Stimulated activated memory B cell treated with anti-CD40 and anti-IgM and Interleukin-4, amounts not matched to agents 10 μg/mL and 1 μg/mL and 100 μg/mL, for 72 hours (primary cell): ENCODE data around the gene ABCA8.

ENCODE experiments used
- ATAC-seq: fragments of 150-1000 bp; cut with Tn5 transposase; 2 replicates; pipeline ENCODE4 v1.10.0; 2021
- H3K27ac Mint-ChIP-seq: one replicate; pipeline ENCODE4 v1.8.0; 2022; ENCODE audit warnings: mild to moderate bottlenecking, mixed read lengths
- H3K27me3 Mint-ChIP-seq: one replicate; pipeline ENCODE4 v1.8.0; 2022; ENCODE audit warnings: mixed read lengths
- H3K36me3 Mint-ChIP-seq: one replicate; pipeline ENCODE4 v1.8.0; 2022; ENCODE audit warnings: mixed read lengths
- H3K4me1 Mint-ChIP-seq: one replicate; pipeline ENCODE4 v1.8.0; 2022; ENCODE audit warnings: mixed read lengths
- H3K4me3 Mint-ChIP-seq: one replicate; pipeline ENCODE4 v1.8.0; 2022; ENCODE audit warnings: mild to moderate bottlenecking, moderate library complexity, mixed read lengths
- H3K9me3 Mint-ChIP-seq: one replicate; pipeline ENCODE4 v1.8.0; 2022; ENCODE audit warnings: mixed read lengths

ABCA8 gene

DNA sequence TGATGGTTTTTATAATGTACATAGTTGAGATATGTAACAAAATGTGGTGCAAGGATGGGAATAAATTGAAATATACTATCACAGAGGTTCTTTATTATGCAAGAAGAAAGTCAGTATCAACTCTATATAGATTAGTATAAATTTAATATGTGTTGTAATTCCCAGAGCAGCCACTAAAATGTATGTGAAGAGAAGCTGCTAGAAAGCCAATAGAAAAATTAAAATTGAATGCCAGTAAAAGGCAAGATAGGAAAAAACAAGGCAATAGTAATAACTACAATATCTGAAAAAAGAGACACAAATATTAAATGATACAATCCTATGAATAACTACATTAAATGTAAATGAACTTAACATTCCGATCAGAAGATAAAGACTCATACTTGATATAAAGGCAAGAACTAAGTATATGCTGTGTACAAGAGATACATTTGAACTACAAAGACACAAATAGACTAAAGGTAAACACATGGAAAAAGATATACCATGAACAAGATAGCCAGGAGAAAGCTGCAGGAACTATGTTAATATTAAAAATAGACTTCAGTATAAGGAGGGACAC lies 92.0 kb downstream of the ABCA8 start:
- no peaks in the 10 kb centered on the region for H3K4me1 Mint-ChIP-seq
- peaks cover 15% of the 10 kb centered on the region for H3K27me3 Mint-ChIP-seq
- no peak overlapping the region for H3K27ac Mint-ChIP-seq
- no peak overlapping the region for H3K4me3 Mint-ChIP-seq
- no peaks in the 10 kb centered on the region for H3K36me3 Mint-ChIP-seq
- H3K9me3 Mint-ChIP-seq = peaks cover 3% of the 10 kb centered on the region
- no peak for ATAC-seq

DNA sequence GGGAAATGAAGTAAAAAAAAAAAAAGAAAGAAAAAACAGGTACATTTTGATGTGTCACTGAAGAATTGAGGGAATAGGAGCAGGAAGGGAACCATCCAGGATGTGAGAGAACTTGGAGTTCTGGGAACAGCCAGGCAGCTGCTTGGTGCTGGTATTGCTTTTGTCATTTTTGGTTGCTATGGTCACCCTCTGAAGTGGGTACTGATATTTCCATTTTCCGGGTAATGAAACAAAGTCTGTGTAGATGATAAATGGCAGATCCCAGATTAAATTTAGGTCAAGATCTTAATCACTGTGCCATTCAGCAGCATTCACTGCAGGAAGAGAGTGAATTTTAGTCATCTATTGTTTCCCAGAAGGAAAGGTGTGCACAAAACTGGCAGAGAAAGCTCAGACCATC lies 93.6 kb downstream of the ABCA8 start:
- Mint-ChIP-seq H3K36me3 (no peaks in the 10 kb centered on the region), H3K4me1 (no peaks in the 10 kb centered on the region), H3K9me3 (peaks cover 3% of the 10 kb centered on the region), H3K27ac (no peak overlapping the region), H3K4me3 (no peak overlapping the region), H3K27me3 (peaks cover 19% of the 10 kb centered on the region)
- ATAC-seq = no peak

DNA sequence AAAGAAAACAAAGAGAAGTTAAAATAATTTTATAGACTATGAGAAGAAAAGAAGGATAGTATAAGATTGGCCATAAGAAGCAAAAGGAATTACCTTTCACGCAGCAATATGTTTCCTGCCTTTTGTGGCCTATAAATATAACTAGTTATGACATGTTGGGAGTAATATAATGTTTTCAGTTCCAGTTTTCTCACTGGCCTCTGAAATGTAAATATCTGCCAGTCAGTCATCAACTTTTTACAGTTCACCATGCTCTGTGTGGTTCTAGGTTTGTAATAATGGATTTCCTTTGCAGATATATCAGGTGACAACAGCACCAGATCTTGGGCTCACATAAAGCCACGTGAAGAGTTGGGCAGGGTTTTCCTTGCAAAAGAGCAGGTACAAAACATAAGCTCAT lies 94.3 kb downstream of the ABCA8 start:
- Mint-ChIP-seq H3K27me3 (peaks cover 24% of the 10 kb centered on the region), H3K27ac (no peak overlapping the region), H3K36me3 (no peaks in the 10 kb centered on the region), H3K4me3 (no peak overlapping the region), H3K4me1 (no peaks in the 10 kb centered on the region), H3K9me3 (peaks cover 3% of the 10 kb centered on the region)
- no peak for ATAC-seq

DNA sequence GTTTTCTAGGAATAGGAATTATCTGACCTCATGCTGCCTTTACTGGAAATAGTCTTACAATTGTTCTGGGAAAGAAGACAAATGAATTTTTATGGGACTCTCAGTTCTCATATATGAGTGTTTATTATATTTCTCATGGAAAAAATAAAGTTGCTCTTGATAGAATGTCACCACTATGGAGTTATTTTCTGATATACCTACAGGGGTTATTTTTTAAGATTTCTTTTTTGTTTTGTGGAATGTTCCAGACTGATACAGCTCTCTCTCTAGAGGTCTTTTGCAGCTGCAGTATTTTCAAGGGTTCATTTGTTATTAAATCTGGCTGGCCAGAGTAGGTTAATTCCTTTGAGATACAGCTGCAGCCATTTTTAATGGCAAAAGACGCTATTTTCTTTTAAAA lies 100.7 kb downstream of the ABCA8 start:
- H3K27me3 Mint-ChIP-seq = peaks cover 29% of the 10 kb centered on the region
- H3K4me3 Mint-ChIP-seq = no peak overlapping the region
- no peak overlapping the region for H3K27ac Mint-ChIP-seq

DNA sequence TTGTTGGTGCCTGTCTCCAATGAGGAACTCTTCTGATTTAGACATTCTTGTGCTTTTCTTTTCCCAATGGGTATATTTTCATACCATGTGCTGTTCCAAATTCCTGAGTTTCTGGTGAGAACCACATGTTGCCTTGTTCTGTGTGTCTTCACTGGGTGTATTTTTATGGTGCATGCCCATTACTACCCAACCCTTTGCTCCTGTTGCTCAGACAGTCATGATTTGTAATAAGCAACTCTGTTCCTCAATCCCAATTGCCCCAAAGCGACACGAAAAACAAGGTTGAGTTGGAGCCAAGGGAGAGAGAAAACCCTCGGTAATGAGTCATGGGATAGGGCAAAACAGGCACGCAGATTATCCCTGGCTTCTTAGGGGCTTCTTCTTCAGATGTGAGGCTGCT lies 101.8 kb downstream of the ABCA8 start:
- no peak for ATAC-seq
- Mint-ChIP-seq H3K27ac (no peak overlapping the region), H3K36me3 (no peaks in the 10 kb centered on the region), H3K27me3 (peaks cover 29% of the 10 kb centered on the region), H3K9me3 (no peaks in the 10 kb centered on the region), H3K4me3 (no peak overlapping the region), H3K4me1 (no peaks in the 10 kb centered on the region)

More for the DNA sequence above, 100.7 kb downstream of the ABCA8 start:
- ATAC-seq = no peak
- peaks cover 3% of the 10 kb centered on the region for H3K9me3 Mint-ChIP-seq
- no peaks in the 10 kb centered on the region for H3K4me1 Mint-ChIP-seq
- no peaks in the 10 kb centered on the region for H3K36me3 Mint-ChIP-seq

DNA sequence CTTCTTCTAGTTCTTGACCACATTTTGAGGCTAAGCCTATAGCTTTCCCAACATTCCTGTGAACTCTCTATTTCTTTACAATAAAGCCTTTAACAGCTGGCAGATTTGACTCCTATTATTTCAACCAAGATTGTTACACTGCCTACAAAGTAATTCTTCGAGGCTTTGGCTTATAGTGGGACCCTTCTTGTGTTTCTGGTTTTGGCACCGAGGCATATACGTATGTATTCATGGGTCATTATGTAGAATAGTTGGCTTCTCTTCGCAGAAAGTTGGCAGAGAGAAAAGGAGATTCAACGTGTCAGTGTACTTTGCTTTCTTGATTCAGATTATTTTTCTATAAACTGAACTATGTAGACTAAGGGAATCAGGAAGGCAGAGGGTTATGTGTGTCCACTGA lies 102.2 kb downstream of the ABCA8 start:
- Mint-ChIP-seq H3K9me3 (no peaks in the 10 kb centered on the region), H3K36me3 (no peaks in the 10 kb centered on the region), H3K4me1 (no peaks in the 10 kb centered on the region), H3K4me3 (no peak overlapping the region), H3K27me3 (peaks cover 29% of the 10 kb centered on the region), H3K27ac (no peak overlapping the region)
- ATAC-seq = no peak

DNA sequence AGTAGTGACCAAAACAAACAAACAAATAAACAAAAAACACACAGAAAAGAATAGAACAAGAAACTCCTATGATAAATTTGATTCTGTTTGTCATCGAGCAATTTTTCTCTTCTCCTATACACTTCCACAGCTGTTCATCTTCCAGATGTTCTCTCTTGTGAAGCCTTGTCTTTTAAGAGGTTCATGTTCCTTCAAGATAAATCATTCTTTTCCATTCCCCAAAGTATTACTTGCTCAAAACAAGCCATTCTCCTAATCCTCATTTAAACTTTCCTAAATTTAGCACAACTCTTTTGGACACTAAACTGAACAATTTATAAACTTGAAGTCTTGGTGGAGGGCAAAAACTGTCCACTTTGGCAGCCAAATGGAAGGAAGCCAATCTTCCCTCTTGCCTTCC lies 103.3 kb downstream of the ABCA8 start:
- H3K4me1 Mint-ChIP-seq = no peaks in the 10 kb centered on the region
- H3K36me3 Mint-ChIP-seq = no peaks in the 10 kb centered on the region
- ATAC-seq = no peak
- no peak overlapping the region for H3K27ac Mint-ChIP-seq
- no peaks in the 10 kb centered on the region for H3K9me3 Mint-ChIP-seq
- H3K27me3 Mint-ChIP-seq = peaks cover 28% of the 10 kb centered on the region
- no peak overlapping the region for H3K4me3 Mint-ChIP-seq

DNA sequence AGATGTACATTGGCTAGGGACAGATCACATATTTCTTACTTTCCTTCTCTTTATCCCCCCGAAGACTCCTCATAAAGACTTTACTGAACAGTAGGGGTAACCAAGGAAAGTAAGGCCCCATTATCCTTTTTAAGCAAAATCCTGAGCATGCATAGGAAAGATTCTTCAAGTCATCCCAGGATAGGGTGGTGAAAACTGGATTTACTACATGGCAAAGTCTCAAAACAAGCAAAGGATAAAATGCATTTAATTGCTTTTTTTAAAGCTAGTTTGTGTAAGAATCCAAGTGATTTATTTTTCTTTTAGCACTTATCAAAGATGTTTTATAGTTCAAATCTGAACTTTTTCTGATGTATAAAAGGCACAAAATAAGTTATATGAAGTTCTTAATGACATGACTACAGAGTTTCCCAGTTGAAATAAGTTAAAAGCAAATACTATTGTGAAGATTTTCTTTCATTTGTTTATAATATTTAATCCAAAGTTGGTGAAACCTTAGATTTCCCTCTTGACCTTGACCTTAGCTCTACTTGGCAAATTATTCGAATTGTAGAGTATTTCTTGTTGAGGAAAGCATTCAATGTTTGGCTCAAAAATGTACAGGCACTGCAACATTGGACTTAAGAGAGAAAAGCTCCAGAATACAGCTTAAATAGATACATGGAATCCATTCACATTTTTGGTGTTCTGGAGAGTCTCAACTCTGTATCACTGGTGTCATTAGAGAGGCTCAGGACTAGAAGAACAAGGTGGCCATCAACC lies 104.3 kb downstream of the ABCA8 start:
- ATAC-seq = no peak
- Mint-ChIP-seq H3K9me3 (no peaks in the 10 kb centered on the region), H3K4me1 (no peaks in the 10 kb centered on the region), H3K27ac (no peak overlapping the region), H3K27me3 (peaks cover 20% of the 10 kb centered on the region), H3K4me3 (no peak overlapping the region), H3K36me3 (no peaks in the 10 kb centered on the region)

DNA sequence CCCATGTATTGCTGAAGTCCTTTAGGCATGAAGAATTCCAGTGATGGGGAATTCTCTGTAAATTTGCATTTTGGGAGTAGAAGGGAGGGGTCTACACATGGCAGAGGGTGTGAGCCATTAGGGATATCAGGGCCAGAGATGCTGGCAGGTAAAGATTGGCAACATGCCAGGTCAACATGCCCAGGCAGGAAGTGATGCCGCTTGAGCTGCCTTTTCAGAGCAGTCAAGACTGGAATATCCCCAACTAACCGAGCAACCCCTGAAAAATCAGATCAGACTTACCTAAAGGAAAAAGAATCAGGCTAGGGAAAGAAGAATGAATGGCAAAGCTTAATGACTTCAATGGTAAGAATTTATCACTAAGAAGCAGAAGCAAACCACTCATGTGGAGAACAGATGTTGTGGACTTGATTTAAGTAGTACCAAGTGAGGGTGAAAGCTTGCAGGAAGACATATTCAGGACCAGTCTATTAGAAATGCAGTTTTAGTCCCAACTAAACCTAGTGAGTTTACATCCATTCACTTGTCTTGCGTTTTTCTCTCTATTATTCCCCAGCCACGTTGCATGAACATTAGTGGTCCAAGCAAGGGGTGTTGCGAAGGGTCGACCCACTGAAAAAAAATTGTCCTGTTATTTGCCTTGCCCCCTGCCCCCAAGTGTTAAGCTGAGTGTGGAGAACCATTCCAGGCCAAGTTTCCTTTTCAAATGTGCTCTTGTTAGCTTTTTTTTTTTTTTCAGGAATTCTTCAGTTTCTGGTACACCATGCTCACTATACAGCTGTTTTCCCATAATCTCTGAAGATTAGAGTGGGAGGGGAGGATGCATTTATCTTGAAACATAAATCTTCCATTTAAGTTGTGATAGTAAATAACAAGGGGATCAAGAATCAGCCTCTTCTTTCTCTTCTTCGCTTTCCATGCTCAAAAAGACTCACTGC lies 105.2 kb downstream of the ABCA8 start:
- H3K4me3 Mint-ChIP-seq = no peak overlapping the region
- no peaks in the 10 kb centered on the region for H3K36me3 Mint-ChIP-seq
- no peaks in the 10 kb centered on the region for H3K4me1 Mint-ChIP-seq
- peaks cover 17% of the 10 kb centered on the region for H3K27me3 Mint-ChIP-seq
- H3K9me3 Mint-ChIP-seq = peaks cover 7% of the 10 kb centered on the region
- no peak for ATAC-seq
- no peak overlapping the region for H3K27ac Mint-ChIP-seq

DNA sequence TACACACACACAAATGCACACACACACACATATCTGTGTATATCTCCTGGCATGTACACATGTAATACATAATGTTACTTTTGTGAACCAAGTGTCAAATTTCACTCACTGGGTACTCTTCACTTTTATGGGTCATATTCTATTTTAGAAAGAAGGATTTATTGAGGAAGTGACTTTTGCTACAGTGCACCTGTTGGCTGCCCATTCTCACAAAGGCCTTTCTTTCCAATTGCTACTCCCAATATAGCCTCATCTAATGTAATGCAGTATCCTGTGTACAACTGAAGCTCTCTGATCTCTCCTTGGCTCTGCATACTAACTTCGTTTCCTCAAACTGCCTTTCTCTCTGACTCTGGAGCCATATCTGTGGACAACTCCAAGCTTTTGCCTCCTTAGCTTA lies 107.5 kb downstream of the ABCA8 start:
- no peak for ATAC-seq
- H3K27ac Mint-ChIP-seq = no peak overlapping the region
- H3K4me3 Mint-ChIP-seq = no peak overlapping the region
- no peaks in the 10 kb centered on the region for H3K36me3 Mint-ChIP-seq
- peaks cover 7% of the 10 kb centered on the region for H3K9me3 Mint-ChIP-seq
- no peaks in the 10 kb centered on the region for H3K4me1 Mint-ChIP-seq
- H3K27me3 Mint-ChIP-seq = peaks cover 20% of the 10 kb centered on the region

DNA sequence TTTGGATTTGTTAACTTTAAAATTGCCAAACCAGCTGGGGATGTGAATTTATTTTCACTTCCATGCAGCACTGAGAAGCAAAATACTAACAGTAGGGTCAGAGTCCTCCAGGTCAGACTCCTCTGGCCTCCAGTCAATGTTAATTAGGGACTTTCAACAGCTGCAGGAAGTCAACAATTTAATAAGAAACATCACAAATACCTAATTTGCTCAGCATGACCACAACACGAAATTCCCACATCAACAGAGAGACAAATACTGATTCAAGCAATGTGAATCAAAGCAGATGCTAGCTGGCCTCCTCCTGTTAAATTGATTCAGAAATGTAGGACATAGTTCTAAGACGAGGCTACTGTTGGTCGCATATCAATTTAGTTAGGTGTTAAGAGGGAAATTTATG lies 111.7 kb downstream of the ABCA8 start:
- Mint-ChIP-seq H3K27me3 (peaks cover 18% of the 10 kb centered on the region), H3K4me3 (no peak overlapping the region)

DNA sequence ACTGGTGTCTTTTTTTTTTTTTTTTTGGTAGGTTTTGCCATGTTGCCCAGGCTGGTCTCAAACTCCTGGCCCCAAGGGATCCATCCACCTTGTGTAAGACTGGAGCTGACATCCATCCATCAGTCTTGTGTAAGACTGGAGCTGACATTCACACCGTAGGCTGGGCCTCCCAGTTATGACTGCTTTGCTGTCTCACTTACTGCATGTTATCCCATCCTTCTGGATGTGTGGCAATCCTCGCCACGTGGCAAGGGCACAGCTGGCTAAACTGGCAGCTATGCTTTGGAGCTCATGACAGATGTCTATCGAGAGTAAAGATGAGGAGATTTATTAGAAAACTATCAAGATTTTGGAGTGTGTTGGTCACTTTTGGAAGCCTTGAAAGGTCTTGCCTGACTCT lies 115.1 kb downstream of the ABCA8 start:
- H3K27ac Mint-ChIP-seq = no peak overlapping the region
- peaks cover 49% of the 10 kb centered on the region for H3K27me3 Mint-ChIP-seq
- no peaks in the 10 kb centered on the region for H3K36me3 Mint-ChIP-seq
- peaks cover 13% of the 10 kb centered on the region for H3K4me1 Mint-ChIP-seq
- peaks cover 1% of the 10 kb centered on the region for H3K9me3 Mint-ChIP-seq
- H3K4me3 Mint-ChIP-seq = no peak overlapping the region
- no peak for ATAC-seq

More for the DNA sequence above, 111.7 kb downstream of the ABCA8 start:
- H3K4me1 Mint-ChIP-seq = no peaks in the 10 kb centered on the region
- no peak for ATAC-seq
- peaks cover 7% of the 10 kb centered on the region for H3K9me3 Mint-ChIP-seq
- no peak overlapping the region for H3K27ac Mint-ChIP-seq
- no peaks in the 10 kb centered on the region for H3K36me3 Mint-ChIP-seq

DNA sequence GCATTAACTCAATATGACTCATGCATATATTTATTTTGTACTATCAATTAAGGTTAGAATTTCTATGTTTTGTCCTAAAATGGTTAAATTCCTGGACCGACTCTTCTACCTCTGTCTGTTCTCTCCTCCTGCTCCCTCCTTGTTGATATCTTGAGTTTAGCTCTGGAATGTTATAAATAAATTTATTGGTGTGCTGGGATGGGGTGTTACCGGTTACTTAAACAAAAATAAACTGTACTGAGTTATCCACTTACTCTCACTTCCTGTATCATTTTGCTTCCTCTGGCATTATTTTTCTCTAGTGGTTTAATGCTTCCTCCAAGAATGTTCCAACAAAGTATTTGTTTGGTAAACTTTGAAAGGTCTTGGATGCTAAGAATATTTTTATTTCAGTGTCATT lies 120.1 kb downstream of the ABCA8 start:
- Mint-ChIP-seq H3K4me3 (no peak overlapping the region), H3K9me3 (peaks cover 3% of the 10 kb centered on the region), H3K36me3 (no peaks in the 10 kb centered on the region), H3K4me1 (peaks cover 18% of the 10 kb centered on the region), H3K27ac (no peak overlapping the region), H3K27me3 (peaks cover 59% of the 10 kb centered on the region)
- ATAC-seq = no peak

DNA sequence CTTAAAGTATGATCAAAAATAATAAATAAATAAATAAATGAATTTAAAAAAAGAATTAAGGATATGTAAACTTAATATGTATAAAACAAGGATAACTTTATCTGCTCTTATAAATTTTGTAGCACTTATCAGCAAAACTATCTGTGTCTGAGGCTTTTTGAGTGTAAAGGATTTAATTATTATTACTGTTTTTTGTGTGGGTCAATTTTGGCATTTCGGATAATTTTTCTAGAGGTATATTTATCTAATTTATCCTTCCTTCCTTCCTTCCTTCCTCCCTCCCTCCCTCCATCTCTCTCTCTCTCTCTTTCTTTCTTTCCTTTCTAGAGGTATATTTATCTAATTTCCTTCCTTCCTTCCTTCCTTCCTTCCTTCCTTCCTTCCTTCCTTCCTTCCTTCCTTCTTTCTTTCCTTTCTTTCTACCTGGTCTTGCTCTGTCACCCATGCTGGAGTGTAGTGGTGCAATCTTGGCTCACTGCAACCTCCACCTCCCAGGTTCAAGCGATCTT lies 120.8 kb downstream of the ABCA8 start:
- H3K27me3 Mint-ChIP-seq = peaks cover 59% of the 10 kb centered on the region
- peaks cover 3% of the 10 kb centered on the region for H3K9me3 Mint-ChIP-seq
- no peak overlapping the region for H3K4me3 Mint-ChIP-seq
- ATAC-seq = no peak
- H3K27ac Mint-ChIP-seq = no peak overlapping the region
- peaks cover 18% of the 10 kb centered on the region for H3K4me1 Mint-ChIP-seq
- no peaks in the 10 kb centered on the region for H3K36me3 Mint-ChIP-seq

DNA sequence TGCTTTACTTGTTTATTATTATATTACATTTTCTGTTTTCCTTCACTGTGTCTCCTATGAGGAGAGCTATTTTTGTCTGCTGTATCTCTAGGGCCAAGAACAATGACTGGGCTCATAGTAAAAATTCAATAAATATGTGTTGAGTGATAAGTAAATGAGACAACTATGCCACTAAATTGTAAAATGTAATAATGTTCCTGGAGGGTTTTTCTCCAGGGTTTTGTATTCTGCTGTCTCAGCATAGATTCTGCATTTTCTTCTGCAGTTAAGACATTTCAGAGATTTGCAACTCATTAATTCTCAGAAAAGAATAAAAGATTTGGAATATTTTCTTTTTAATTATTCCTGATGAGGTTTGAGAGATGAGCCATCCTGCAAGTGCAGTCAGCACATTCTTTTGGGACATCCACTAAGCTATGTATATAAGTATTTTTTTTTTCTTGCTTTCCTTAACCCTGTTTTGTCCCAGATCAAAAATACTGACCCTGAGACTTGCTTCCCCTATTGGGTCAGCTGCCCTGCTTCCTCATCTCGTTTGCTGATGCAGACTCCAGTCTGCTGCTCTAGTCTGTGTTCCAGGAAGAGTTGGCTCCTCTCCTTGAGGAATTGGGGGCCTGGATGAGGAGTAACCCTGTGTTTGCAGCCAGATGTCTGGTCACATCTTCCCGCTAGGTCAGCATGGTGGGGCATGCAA lies 122.9 kb downstream of the ABCA8 start:
- H3K36me3 Mint-ChIP-seq = no peaks in the 10 kb centered on the region
- H3K4me1 Mint-ChIP-seq = peaks cover 18% of the 10 kb centered on the region
- H3K27me3 Mint-ChIP-seq = peaks cover 48% of the 10 kb centered on the region
- no peak for ATAC-seq
- peaks cover 3% of the 10 kb centered on the region for H3K9me3 Mint-ChIP-seq
- no peak overlapping the region for H3K4me3 Mint-ChIP-seq
- no peak overlapping the region for H3K27ac Mint-ChIP-seq
